Progenitor cell of endocrine pancreas (in vitro differentiated cells): Measurements from ENCODE around the gene ALPL. TPM values are rescaled to one million over a fixed set of nuclear protein-coding genes. Genes with fewer than 3 reads are reported as not detected.

Experiments
- DNase-seq: peaks from one replicate; pipeline ENCODE4 v3.0.0; 2021; ENCODE audit warnings: low spot score; ENCODE audit not compliant: unreplicated experiment
- H3K27ac Mint-ChIP-seq: 2 replicates; pipeline ENCODE4 v1.8.0; 2021; ENCODE audit warnings: mild to moderate bottlenecking, moderate library complexity, mixed read lengths
- H3K27me3 Mint-ChIP-seq: 2 replicates; pipeline ENCODE4 v1.8.0; 2021; ENCODE audit warnings: mixed read lengths
- H3K36me3 Mint-ChIP-seq: 2 replicates; pipeline ENCODE4 v1.8.0; 2022; ENCODE audit warnings: mixed read lengths; ENCODE audit not compliant: insufficient read depth
- H3K4me1 Mint-ChIP-seq: 2 replicates; pipeline ENCODE4 v1.8.0; 2021; ENCODE audit warnings: low read depth, mixed read lengths
- H3K4me3 Mint-ChIP-seq: 2 replicates; pipeline ENCODE4 v1.8.0; 2021; ENCODE audit warnings: low read depth, mild to moderate bottlenecking, moderate library complexity, mixed read lengths
- H3K9me3 Mint-ChIP-seq: 2 replicates; pipeline ENCODE4 v1.8.0; 2021; ENCODE audit warnings: low read depth, mixed read lengths
- CTCF ChIP-seq: fragments of 200-600 bp; sonication (generic); IDR thresholded peaks from one replicate; pipeline ENCODE4 v1.5.0; 2021; ENCODE audit warnings: antibody characterized with exemption, mild to moderate bottlenecking; ENCODE audit not compliant: unreplicated experiment
- total RNA-seq: library from RNA; stranded (reverse); gene quantifications from 2 replicates; pipeline ENCODE4 v1.2.1, GENCODE V29; 2021

The ALPL gene
- total RNA-seq, 1 donor from 2014 or later: 18.8 TPM

- Mint-ChIP-seq H3K4me1 (peaks cover 13% of the 10 kb centered on the region), H3K27ac (no peak overlapping the region), H3K36me3 (peaks cover 5% of the 10 kb centered on the region), H3K27me3 (peaks cover 3% of the 10 kb centered on the region), H3K9me3 (no peaks in the 10 kb centered on the region), H3K4me3 (no peak overlapping the region)
- no peak for TF ChIP-seq CTCF
- DNase-seq: no peak
Measured at GRCh38 chr1:21608798-21609197, 99.6 kb downstream of the ALPL start.

GRCh38 chr1:21610027-21610426 lies 100.8 kb downstream of the ALPL start:
- Mint-ChIP-seq H3K36me3 (peaks cover 5% of the 10 kb centered on the region), H3K27me3 (no peaks in the 10 kb centered on the region), H3K4me3 (no peak overlapping the region), H3K4me1 (peaks cover 13% of the 10 kb centered on the region), H3K27ac (no peak overlapping the region), H3K9me3 (no peaks in the 10 kb centered on the region)
- no peak for DNase-seq
- TF ChIP-seq CTCF: no peak

- peaks cover 3% of the 10 kb centered on the region for H3K27me3 Mint-ChIP-seq
- H3K36me3 Mint-ChIP-seq: peaks cover 5% of the 10 kb centered on the region
- H3K9me3 Mint-ChIP-seq: no peaks in the 10 kb centered on the region
- DNase-seq: no peak
- no peak overlapping the region for H3K27ac Mint-ChIP-seq
- TF ChIP-seq CTCF: no peak
- peaks cover 13% of the 10 kb centered on the region for H3K4me1 Mint-ChIP-seq
- H3K4me3 Mint-ChIP-seq: no peak overlapping the region
Measured at GRCh38 chr1:21610989-21611785, 102.0 kb downstream of the ALPL start.

- no peak for DNase-seq
- no peak for TF ChIP-seq CTCF
- Mint-ChIP-seq H3K4me1 (peaks cover 13% of the 10 kb centered on the region), H3K36me3 (peaks cover 5% of the 10 kb centered on the region), H3K27ac (no peak overlapping the region), H3K9me3 (no peaks in the 10 kb centered on the region), H3K27me3 (peaks cover 3% of the 10 kb centered on the region), H3K4me3 (no peak overlapping the region)
Measured at GRCh38 chr1:21612057-21612456, 102.8 kb downstream of the ALPL start.

- no peak for DNase-seq
- peaks cover 7% of the 10 kb centered on the region for H3K4me1 Mint-ChIP-seq
- peaks cover 4% of the 10 kb centered on the region for H3K27me3 Mint-ChIP-seq
- H3K36me3 Mint-ChIP-seq: peaks cover 5% of the 10 kb centered on the region
- H3K4me3 Mint-ChIP-seq: no peak overlapping the region
- no peak overlapping the region for H3K27ac Mint-ChIP-seq
- TF ChIP-seq CTCF: no peak
- no peaks in the 10 kb centered on the region for H3K9me3 Mint-ChIP-seq
Measured at GRCh38 chr1:21613072-21613867, 104.0 kb downstream of the ALPL start.
